Kidney capillary endothelial cell (primary cell): ENCODE measurements around the gene ZBTB7C.
"Not testable (repeated sequence)": the region's sequence is repeated elsewhere in the genome, so short reads cannot be mapped to it uniquely, and the experiment has no call there.

Source experiments
- DNase-seq: peaks from one replicate; pipeline ENCODE4 v3.0.0-alpha.2; 2018; ENCODE audit warnings: low spot score

ZBTB7C gene

GRCh38 chr18:48296581-48296980 is 112.6 kb downstream of the ZBTB7C start:
- DNase-seq: no peak

- DNase-seq: no peak
Measured at GRCh38 chr18:48295586-48296311, 113.4 kb downstream of the ZBTB7C start.

- no peak for DNase-seq
Measured at GRCh38 chr18:48294899-48295585, 114.1 kb downstream of the ZBTB7C start.

- DNase-seq: no peak
Measured at GRCh38 chr18:48293954-48294898, 115.0 kb downstream of the ZBTB7C start.

- no peak for DNase-seq
Measured at GRCh38 chr18:48292782-48293424, 116.3 kb downstream of the ZBTB7C start.

GRCh38 chr18:48292229-48292628 is 117.0 kb downstream of the ZBTB7C start:
- no peak for DNase-seq

- peak; percentile 48 for DNase-seq
Measured at GRCh38 chr18:48290162-48290926, 118.8 kb downstream of the ZBTB7C start.

GRCh38 chr18:48284743-48285142 is 124.4 kb downstream of the ZBTB7C start:
- no peak for DNase-seq

GRCh38 chr18:48284011-48284410 is 125.2 kb downstream of the ZBTB7C start:
- DNase-seq: not testable (repeated sequence)

GRCh38 chr18:48281460-48281859 is 127.7 kb downstream of the ZBTB7C start:
- not testable (repeated sequence) for DNase-seq

- no peak for DNase-seq
Measured at GRCh38 chr18:48279312-48279711, 129.9 kb downstream of the ZBTB7C start.

- DNase-seq: no peak
Measured at GRCh38 chr18:48278081-48278480, 131.1 kb downstream of the ZBTB7C start.

- no peak for DNase-seq
Measured at GRCh38 chr18:48274301-48274700, 134.9 kb downstream of the ZBTB7C start.

GRCh38 chr18:48270929-48271328 is 138.3 kb downstream of the ZBTB7C start:
- no peak for DNase-seq

GRCh38 chr18:48265328-48265727 is 143.9 kb downstream of the ZBTB7C start:
- no peak for DNase-seq

- no peak for DNase-seq
Measured at GRCh38 chr18:48263914-48264902, 145.0 kb downstream of the ZBTB7C start.

GRCh38 chr18:48263192-48263853 is 145.9 kb downstream of the ZBTB7C start:
- DNase-seq: no peak

GRCh38 chr18:48260237-48260636 is 148.9 kb downstream of the ZBTB7C start:
- no peak for DNase-seq

- DNase-seq: no peak
Measured at GRCh38 chr18:48256848-48257247, 152.3 kb downstream of the ZBTB7C start.
